Measurements from ENCODE around the gene PLEKHG3. TPM values are rescaled to one million over a fixed set of nuclear protein-coding genes. Genes with fewer than 3 reads are reported as not detected.

The PLEKHG3 gene
- total and polyA plus RNA-seq, 4 donors, result 8.4 to 21.3 (median 14.6) TPM

- Histone ChIP-seq H3K27me3 (ENCODE audit: control insufficient read depth in 4 of 4, insufficient read depth in 4 of 4, low read length in 3 of 4) (no peaks in the 10 kb centered on the region), H3K9me3 (ENCODE audit: control insufficient read depth in 4 of 4, low read length in 3 of 4) (no peaks in the 10 kb centered on the region), H3K4me1 (ENCODE audit: control insufficient read depth in 4 of 4, insufficient read depth in 4 of 4, low read length in 3 of 4) (peaks cover 10 to 43% (median 27%) of the 10 kb centered on the region in 4 donors), H3K27ac (ENCODE audit: low read depth in 1 of 2, low read length in 2 of 2) (peak overlapping the region in 1 of 2 donors; percentile 16), H3K36me3 (ENCODE audit: control insufficient read depth in 4 of 4, insufficient read depth in 3 of 4, low read depth in 1 of 4, low read length in 3 of 4) (peaks cover 5 to 14% (median 8%) of the 10 kb centered on the region in 4 donors), H3K9ac (ENCODE audit: low read depth in 1 of 2, low read length in 2 of 2) (no peak overlapping the region), H3K4me3 (ENCODE audit: low read depth in 1 of 3, low read length in 3 of 3) (no peak overlapping the region)
- TF ChIP-seq ATF3 (IDR thresholded peaks at IDR 0.05), result no peak
- no peak for DNase-seq (ENCODE audit: low spot score)
- 84% methylated on average over 15 of the region's 15 CpGs for WGBS
These were observed 19.7 kb downstream of the PLEKHG3 start for GRCh38 chr14:64723691-64724577.

- H3K9me3 ChIP-seq (ENCODE audit: control insufficient read depth in 4 of 4, low read length in 3 of 4), result no peaks in the 10 kb centered on the region
- peaks cover 6 to 39% (median 26%) of the 10 kb centered on the region in 4 donors for H3K4me1 ChIP-seq (ENCODE audit: control insufficient read depth in 4 of 4, insufficient read depth in 4 of 4, low read length in 3 of 4)
- no peak for DNase-seq (ENCODE audit: low spot score)
- H3K27ac ChIP-seq (ENCODE audit: low read depth in 1 of 2, low read length in 2 of 2), result no peak overlapping the region
- peaks cover 6 to 18% (median 11%) of the 10 kb centered on the region in 4 donors for H3K36me3 ChIP-seq (ENCODE audit: control insufficient read depth in 4 of 4, insufficient read depth in 3 of 4, low read depth in 1 of 4, low read length in 3 of 4)
- H3K9ac ChIP-seq (ENCODE audit: low read depth in 1 of 2, low read length in 2 of 2), result no peak overlapping the region
- no peak overlapping the region for H3K4me3 ChIP-seq (ENCODE audit: low read depth in 1 of 3, low read length in 3 of 3)
- WGBS, result 87% methylated on average over 1 of the region's 1 CpG
- TF ChIP-seq JUND (IDR thresholded peaks at IDR 0.05) (no peak), RAD21 (IDR thresholded peaks at IDR 0.05) (no peak), NR2F2 (IDR thresholded peaks at IDR 0.05) (no peak), TAF1 (conservative IDR thresholded peaks at IDR 0.05) (no peak), ZBTB33 (IDR thresholded peaks at IDR 0.05) (no peak), HNF4G (IDR thresholded peaks at IDR 0.05) (no peak), YY1 (IDR thresholded peaks at IDR 0.05) (no peak), HNF4A (conservative IDR thresholded peaks at IDR 0.05) (no peak), SP1 (IDR thresholded peaks at IDR 0.05) (no peak)
- H3K27me3 ChIP-seq (ENCODE audit: control insufficient read depth in 4 of 4, insufficient read depth in 4 of 4, low read length in 3 of 4), result no peaks in the 10 kb centered on the region
These were observed 20.3 kb downstream of the PLEKHG3 start for GRCh38 chr14:64724578-64724930.

GRCh38 chr14:64725261-64725815 is 21.1 kb downstream of the PLEKHG3 start:
- Histone ChIP-seq H3K27me3 (ENCODE audit: control insufficient read depth in 4 of 4, insufficient read depth in 4 of 4, low read length in 3 of 4) (no peaks in the 10 kb centered on the region), H3K9ac (ENCODE audit: low read depth in 1 of 2, low read length in 2 of 2) (no peak overlapping the region), H3K27ac (ENCODE audit: low read depth in 1 of 2, low read length in 2 of 2) (peak overlapping the region in 1 of 2 donors; percentile 17), H3K9me3 (ENCODE audit: control insufficient read depth in 4 of 4, low read length in 3 of 4) (no peaks in the 10 kb centered on the region), H3K4me1 (ENCODE audit: control insufficient read depth in 4 of 4, insufficient read depth in 4 of 4, low read length in 3 of 4) (peaks cover 3 to 32% (median 19%) of the 10 kb centered on the region in 4 donors), H3K36me3 (ENCODE audit: control insufficient read depth in 4 of 4, insufficient read depth in 3 of 4, low read depth in 1 of 4, low read length in 3 of 4) (peaks cover 6 to 19% (median 11%) of the 10 kb centered on the region in 4 donors), H3K4me3 (ENCODE audit: low read depth in 1 of 3, low read length in 3 of 3) (no peak overlapping the region)
- WGBS, result 76% methylated on average over 3 of the region's 3 CpGs
- no peak for DNase-seq (ENCODE audit: low spot score)
- TF ChIP-seq MAX (IDR thresholded peaks at IDR 0.05) (no peak), RXRA (IDR thresholded peaks at IDR 0.05) (no peak), ZBTB33 (IDR thresholded peaks at IDR 0.05) (no peak), YY1 (IDR thresholded peaks at IDR 0.05) (no peak), FOXA1 (IDR thresholded peaks at IDR 0.05) (no peak), RAD21 (IDR thresholded peaks at IDR 0.05) (no peak), JUND (IDR thresholded peaks at IDR 0.05) (no peak), HNF4G (IDR thresholded peaks at IDR 0.05) (no peak), FOXA2 (IDR thresholded peaks at IDR 0.05) (no peak), CTCF (IDR thresholded peaks at IDR 0.05; ENCODE audit: low read depth, low read length, missing input control) (no peak), REST (IDR thresholded peaks at IDR 0.05) (no peak), EGR1 (IDR thresholded peaks at IDR 0.05; ENCODE audit: low read depth in 2 of 2) (no peak)

Data from liver (tissue), 9 donors.